SJSA1 (cell line): ENCODE data around the gene PDGFRA. TPM values are rescaled to one million over a fixed set of nuclear protein-coding genes. Genes with fewer than 3 reads are reported as not detected.

ENCODE experiments used
- DNase-seq, 2 experiments: peaks; one replicate each; pipeline ENCODE4 v3.0.0-alpha.2; 2015 to 2020; ENCODE audit warnings: low spot score in 2 of 2, low read depth in 1 of 2
- H3K27ac ChIP-seq: fragments of 250-450 bp; sonication (Bioruptor Pico); 2 replicates; pipeline ENCODE4 v1.5.1; 2020; ENCODE audit warnings: mild to moderate bottlenecking, moderate library complexity
- H3K27me3 ChIP-seq: fragments of 250-450 bp; sonication (Bioruptor Pico); replicated peaks from 2 replicates; pipeline ENCODE4 v1.5.1; 2020; ENCODE audit warnings: mild to moderate bottlenecking, moderate library complexity
- H3K36me3 ChIP-seq: fragments of 250-450 bp; sonication (Bioruptor Pico); 2 replicates; pipeline ENCODE4 v1.5.1; 2020; ENCODE audit warnings: mild to moderate bottlenecking
- H3K4me1 ChIP-seq: fragments of 250-450 bp; sonication (Bioruptor Pico); replicated peaks from 2 replicates; pipeline ENCODE4 v1.6.1; 2021; ENCODE audit warnings: mild to moderate bottlenecking
- H3K4me3 ChIP-seq: fragments of 250-450 bp; sonication (Bioruptor Pico); 2 replicates; pipeline ENCODE4 v1.5.1; 2020; ENCODE audit warnings: mild to moderate bottlenecking
- H3K9me3 ChIP-seq: fragments of 250-450 bp; sonication (Bioruptor Pico); replicated peaks from 2 replicates; pipeline ENCODE4 v1.5.1; 2020; ENCODE audit warnings: mild to moderate bottlenecking
- total RNA-seq: library from RNA; depleted of rRNA; stranded (reverse); fragments of >200 nt; shearing (Covaris generic); gene quantifications from 2 replicates; pipeline ENCODE4 v1.2.3, GENCODE V29; 2014; rRNA removed

Gene PDGFRA
- total RNA-seq = 18.0 and 26.2 TPM in 2 replicates

DNA sequence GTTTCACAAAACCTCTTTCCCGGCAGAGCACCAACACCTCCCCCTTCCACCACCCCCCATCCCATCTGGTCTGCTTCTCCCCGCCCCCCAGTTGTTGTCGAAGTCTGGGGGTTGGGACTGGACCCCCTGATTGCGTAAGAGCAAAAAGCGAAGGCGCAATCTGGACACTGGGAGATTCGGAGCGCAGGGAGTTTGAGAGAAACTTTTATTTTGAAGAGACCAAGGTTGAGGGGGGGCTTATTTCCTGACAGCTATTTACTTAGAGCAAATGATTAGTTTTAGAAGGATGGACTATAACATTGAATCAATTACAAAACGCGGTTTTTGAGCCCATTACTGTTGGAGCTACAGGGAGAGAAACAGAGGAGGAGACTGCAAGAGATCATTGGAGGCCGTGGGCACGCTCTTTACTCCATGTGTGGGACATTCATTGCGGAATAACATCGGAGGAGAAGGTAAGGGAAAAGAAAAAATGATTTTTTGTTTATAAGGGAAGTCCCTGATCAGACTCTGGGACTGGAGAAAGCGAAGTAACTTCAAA lies at the start of gene PDGFRA:
PDGFRA (plus strand) TSS at position 333 of the 541 bp plus-strand sequence. CDS start 29,476 bp downstream, outside the sequence.
- H3K27ac ChIP-seq = peak within 1 kb of the TSS; percentile 50
- no peaks in the 10 kb centered on the region; the same call in 1 of the 2 replicates for H3K9me3 ChIP-seq
- H3K36me3 ChIP-seq = peaks cover 6% of the 10 kb centered on the region; the same call in 1 of the 2 replicates
- H3K4me1 ChIP-seq = peaks cover 43% of the 10 kb centered on the region
- DNase-seq = peak; percentile 73 to 75
- no peaks in the 10 kb centered on the region for H3K27me3 ChIP-seq
- H3K4me3 ChIP-seq = peak within 1 kb of the TSS; percentile 45

DNA sequence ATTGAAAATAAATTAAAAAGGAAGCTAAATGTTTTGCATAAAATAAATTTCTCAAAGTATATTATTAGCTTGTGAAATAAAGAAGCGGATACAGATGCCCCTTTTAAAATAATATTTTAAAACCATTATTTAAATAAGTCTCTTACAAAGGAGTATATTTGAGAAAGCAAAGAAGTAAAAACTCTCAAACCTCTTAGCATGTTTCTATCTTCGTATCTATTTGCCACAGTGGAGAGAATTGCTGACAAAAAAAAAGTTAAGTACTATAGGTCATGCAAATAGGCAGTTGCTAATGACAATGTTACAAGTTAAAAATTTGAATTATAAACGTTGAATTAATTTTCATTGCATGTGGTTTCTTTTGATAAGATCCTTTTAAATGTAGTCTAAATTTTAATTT lies 44.5 kb upstream of the PDGFRA start:
- Histone ChIP-seq H3K9me3 (no peaks in the 10 kb centered on the region), H3K27me3 (no peaks in the 10 kb centered on the region), H3K27ac (no peak overlapping the region), H3K4me1 (no peaks in the 10 kb centered on the region), H3K36me3 (no peaks in the 10 kb centered on the region), H3K4me3 (no peak overlapping the region)
- no peak for DNase-seq

DNA sequence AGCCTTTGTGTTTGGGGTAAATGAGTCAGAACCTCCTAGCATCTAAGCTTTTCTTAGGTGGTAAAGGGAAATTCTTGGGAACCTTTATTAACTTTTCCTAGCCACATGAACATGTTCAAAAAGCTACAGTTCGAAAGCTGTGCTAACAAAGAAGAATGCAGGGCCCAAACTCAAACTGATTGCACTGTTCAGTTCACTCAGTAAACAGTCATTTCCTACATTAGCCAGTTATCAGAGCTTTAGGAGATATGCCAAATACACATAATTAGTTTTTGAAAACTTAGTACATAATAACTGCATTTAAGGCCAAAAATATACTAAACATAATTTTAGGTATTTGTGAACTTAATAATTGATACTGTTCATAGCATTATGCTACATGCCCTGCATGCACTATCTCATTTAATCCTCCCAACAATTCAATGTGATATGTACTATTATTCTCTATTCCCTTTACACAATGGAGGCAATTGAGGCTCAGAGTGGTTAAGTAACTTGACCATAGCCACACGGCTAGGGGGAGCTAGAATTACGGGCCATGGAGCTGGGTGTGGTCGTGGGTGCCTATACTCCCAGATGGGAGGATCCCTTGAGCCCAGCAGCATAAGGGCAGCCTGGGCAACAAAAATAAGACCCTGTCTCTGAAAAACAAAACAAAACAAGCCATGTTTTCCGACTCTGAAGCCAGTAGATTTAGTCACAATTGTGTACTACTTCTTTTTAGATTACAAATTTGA lies 43.9 kb upstream of the PDGFRA start:
- Histone ChIP-seq H3K4me3 (no peak overlapping the region), H3K36me3 (no peaks in the 10 kb centered on the region), H3K9me3 (no peaks in the 10 kb centered on the region), H3K4me1 (no peaks in the 10 kb centered on the region), H3K27ac (no peak overlapping the region), H3K27me3 (no peaks in the 10 kb centered on the region)
- DNase-seq = no peak

DNA sequence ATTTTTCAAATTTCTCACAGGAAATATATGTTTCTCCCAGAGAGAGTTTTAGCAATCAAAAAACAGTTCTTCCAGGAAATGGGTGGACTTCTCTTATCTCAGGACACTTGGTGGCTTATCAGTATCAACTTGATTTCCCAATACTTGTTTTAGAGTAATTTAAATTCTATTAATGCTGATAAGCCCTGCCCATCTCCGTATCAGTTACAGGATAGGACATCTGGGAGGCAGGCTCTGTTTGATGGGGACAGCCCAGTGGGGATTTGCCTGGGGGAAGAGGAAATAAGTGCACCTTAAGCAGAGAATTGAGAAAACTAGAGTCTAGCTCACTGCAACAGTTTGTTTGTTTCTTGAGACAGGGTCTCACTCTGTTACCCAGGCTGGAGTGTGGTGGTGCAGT lies 43.2 kb upstream of the PDGFRA start:
- DNase-seq = no peak
- no peaks in the 10 kb centered on the region for H3K27me3 ChIP-seq
- H3K27ac ChIP-seq = no peak overlapping the region
- H3K4me1 ChIP-seq = no peaks in the 10 kb centered on the region
- no peaks in the 10 kb centered on the region for H3K36me3 ChIP-seq
- H3K4me3 ChIP-seq = no peak overlapping the region
- H3K9me3 ChIP-seq = no peaks in the 10 kb centered on the region

DNA sequence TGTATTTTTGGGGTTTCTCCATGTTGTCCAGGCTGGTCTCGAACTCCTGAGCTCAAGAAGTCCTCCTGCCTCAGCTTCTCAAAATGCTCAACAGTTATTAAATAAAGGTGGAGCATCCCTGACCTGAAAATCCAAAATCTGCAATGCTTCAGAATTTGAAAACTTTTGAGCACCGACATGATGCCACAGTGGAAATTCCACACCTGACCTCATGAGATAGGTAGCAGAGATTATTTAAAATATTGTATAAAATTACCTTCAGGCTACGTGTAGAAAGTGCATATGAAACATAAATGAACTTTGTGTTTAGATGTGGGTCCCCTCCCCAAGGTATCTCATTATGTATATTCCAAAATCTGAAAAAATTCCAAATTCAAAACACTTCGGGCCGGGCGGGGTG lies 42.7 kb upstream of the PDGFRA start:
- Histone ChIP-seq H3K9me3 (no peaks in the 10 kb centered on the region), H3K27ac (no peak overlapping the region), H3K36me3 (no peaks in the 10 kb centered on the region), H3K4me1 (no peaks in the 10 kb centered on the region), H3K4me3 (no peak overlapping the region), H3K27me3 (no peaks in the 10 kb centered on the region)
- DNase-seq = no peak

DNA sequence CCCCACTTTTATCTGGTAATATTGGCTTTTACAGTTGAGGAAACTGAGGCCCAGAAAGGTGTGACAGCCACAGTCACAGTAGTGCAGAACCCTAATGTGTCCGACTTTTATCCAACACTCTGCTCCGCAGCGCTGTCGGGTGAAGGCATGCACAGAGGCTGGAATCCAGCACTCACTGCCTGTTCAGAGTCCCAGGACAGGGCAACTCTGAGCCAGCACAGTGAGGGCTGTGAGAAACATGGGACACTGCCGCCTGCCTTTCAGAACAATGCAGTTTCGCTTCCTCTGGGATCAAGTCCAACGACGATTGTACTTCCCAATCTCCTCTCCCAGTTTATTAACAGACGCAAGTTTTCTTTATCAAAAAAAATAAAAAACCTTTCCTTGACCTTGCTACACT lies 41.9 kb upstream of the PDGFRA start:
- Histone ChIP-seq H3K9me3 (no peaks in the 10 kb centered on the region), H3K27me3 (no peaks in the 10 kb centered on the region), H3K27ac (no peak overlapping the region), H3K4me1 (no peaks in the 10 kb centered on the region), H3K36me3 (no peaks in the 10 kb centered on the region), H3K4me3 (no peak overlapping the region)
- DNase-seq = no peak

DNA sequence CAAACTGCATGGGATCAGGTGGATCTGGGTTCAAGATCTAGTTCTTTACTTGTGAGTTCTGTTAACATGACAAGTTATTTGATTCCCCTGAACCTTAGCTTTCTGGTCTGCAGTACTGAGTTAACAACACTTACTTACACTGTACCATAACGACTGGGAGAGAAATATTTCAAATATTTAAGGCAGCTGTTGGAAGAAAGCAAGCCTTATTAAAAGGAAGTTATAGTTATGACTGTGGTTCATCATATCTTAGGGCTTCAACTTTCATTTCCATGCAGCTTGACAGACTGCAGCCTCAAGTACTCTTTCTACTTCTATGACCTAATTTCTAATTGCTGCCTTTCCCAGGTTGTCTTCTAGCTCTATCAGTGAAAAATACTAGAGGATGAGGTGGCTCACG lies 40.0 kb upstream of the PDGFRA start:
- H3K4me3 ChIP-seq = no peak overlapping the region
- no peaks in the 10 kb centered on the region for H3K9me3 ChIP-seq
- no peaks in the 10 kb centered on the region for H3K27me3 ChIP-seq
- no peaks in the 10 kb centered on the region for H3K4me1 ChIP-seq
- no peak overlapping the region for H3K27ac ChIP-seq
- DNase-seq = no peak
- H3K36me3 ChIP-seq = no peaks in the 10 kb centered on the region

DNA sequence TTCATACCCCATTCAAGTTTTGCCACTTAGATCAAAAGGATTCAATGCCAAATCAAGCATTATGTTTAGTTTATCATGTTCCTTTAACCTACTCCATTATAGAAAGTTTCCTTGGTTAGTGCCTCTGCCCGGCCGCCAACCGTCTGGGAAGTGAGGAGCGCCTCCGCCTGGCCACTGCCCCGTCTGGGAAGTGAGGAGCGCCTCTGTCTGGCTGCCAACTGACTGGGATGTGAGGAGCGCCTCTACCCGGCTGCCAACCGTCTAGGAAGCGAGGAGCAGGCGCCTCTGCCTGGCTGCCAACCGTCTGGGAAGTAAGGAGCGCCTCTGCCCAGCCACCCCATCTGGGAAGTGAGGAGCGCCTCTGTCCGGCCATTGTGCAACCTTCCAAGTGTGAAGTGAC lies 36.3 kb upstream of the PDGFRA start:
- Histone ChIP-seq H3K36me3 (no peaks in the 10 kb centered on the region), H3K9me3 (no peaks in the 10 kb centered on the region), H3K27me3 (no peaks in the 10 kb centered on the region), H3K4me1 (peaks cover 14% of the 10 kb centered on the region), H3K27ac (no peak overlapping the region), H3K4me3 (no peak overlapping the region)
- no peak for DNase-seq

DNA sequence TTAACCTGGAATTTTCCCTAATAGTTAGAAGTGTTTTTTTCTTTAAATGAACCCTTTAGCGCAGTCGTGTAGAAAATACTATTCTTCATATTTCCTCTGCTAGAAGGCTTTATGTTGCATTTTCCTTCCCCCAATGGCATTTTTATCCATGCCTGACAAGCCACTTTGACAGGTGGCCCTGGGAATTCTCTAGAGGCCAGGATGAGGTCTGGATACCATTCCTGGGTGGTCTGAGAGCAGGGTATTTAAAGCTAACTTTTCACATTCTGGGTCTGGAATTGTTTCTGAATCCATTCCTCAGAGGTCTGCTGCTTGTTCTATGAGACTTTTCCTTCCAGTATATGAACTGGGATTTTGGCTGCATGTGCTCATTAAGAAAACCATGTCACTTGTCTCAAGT lies 31.2 kb upstream of the PDGFRA start:
- peak in 1 of 2 experiments; percentile 63 for DNase-seq
- peak overlapping the region; percentile 71 for H3K27ac ChIP-seq
- no peaks in the 10 kb centered on the region for H3K27me3 ChIP-seq
- no peak overlapping the region for H3K4me3 ChIP-seq
- no peaks in the 10 kb centered on the region for H3K9me3 ChIP-seq
- peaks cover 24% of the 10 kb centered on the region for H3K4me1 ChIP-seq
- H3K36me3 ChIP-seq = no peaks in the 10 kb centered on the region

DNA sequence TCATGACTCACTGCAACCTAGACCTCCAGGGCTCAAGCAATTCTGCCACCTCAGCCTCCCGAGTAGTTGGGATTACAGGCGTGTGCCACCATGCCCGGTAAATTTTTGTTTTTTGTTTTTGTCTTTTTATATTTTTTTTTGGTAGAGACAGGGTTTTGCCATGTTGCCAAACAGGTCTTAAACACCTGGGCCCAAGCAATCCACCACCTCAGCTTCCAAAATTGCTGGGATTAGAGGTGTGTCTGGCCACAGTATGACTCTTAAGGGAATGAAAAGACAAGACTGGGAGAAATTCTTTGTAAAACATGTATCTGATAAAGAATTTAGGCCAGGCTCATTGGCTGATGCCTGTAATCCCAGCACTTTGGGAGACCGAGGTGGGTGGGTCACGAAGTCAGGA lies 29.2 kb upstream of the PDGFRA start:
- no peaks in the 10 kb centered on the region for H3K27me3 ChIP-seq
- H3K9me3 ChIP-seq = no peaks in the 10 kb centered on the region
- no peaks in the 10 kb centered on the region for H3K36me3 ChIP-seq
- H3K4me3 ChIP-seq = no peak overlapping the region
- H3K27ac ChIP-seq = no peak overlapping the region
- H3K4me1 ChIP-seq = peaks cover 24% of the 10 kb centered on the region
- DNase-seq = no peak

DNA sequence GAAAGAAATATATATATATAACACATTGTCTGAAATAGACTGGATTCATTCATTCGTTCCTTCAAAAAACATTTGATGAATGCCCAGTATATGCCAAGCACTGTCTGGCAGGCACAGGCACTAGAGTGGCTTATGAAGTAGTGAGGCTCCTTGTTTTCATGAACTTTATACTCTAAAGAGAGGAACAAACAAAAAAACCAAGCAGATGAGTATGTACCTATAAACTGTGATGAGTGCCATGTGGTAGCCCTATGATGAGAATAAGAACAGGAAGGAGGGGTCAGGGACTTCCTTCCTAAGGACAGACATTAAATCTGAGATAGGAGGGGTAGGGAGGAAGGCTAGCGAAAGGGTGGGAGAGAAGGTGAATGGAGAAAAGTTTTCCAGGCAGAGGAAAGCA lies 19.5 kb upstream of the PDGFRA start:
- Histone ChIP-seq H3K27me3 (no peaks in the 10 kb centered on the region), H3K9me3 (no peaks in the 10 kb centered on the region), H3K27ac (no peak overlapping the region), H3K4me1 (0 out of 2 replicates have a peak, but pooled peaks cover 6% of the 10 kb centered on the region), H3K36me3 (no peaks in the 10 kb centered on the region), H3K4me3 (no peak overlapping the region)
- no peak for DNase-seq

DNA sequence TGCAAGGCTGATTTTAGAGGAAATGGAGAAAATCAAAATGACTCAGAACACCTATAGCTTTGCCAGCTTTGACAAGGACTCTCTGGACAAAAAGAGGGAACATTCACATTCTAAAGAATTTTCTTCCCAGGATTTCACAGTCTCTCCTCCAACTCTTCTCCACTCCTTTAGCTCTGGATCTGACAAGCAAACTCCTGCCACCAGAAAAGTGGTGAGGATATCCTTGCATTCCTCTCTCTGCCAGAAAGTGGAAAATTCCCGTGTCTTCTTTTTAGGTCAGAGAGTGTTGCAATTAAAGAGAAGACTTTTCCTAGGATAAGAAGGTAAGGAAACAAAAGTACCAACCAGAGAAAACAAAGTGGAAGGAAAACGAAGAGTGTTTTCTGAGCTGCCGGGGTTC lies 16.1 kb upstream of the PDGFRA start:
- no peak for DNase-seq
- Histone ChIP-seq H3K4me1 (peaks cover 14% of the 10 kb centered on the region), H3K9me3 (no peaks in the 10 kb centered on the region), H3K27ac (no peak overlapping the region), H3K36me3 (no peaks in the 10 kb centered on the region), H3K27me3 (no peaks in the 10 kb centered on the region), H3K4me3 (no peak overlapping the region)

DNA sequence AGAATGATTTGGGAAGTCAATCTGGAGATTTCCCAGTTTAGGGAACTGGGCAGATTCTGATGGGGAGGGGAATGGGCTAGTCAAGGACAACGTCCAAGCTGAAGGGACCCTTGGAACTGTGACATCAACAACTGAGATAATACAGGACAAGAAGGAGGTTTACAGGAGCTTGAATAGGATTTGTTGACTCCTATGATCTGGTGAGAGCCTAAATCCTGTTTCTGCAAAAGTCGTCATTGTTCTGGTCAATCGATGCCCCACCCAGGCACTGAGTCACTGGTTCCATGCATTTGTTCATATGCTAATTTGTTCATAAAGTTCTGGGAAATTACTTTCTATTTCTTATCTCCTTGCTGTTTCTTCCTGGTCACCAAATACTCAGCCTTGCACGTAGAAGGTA lies 15.3 kb upstream of the PDGFRA start:
- no peak for DNase-seq

DNA sequence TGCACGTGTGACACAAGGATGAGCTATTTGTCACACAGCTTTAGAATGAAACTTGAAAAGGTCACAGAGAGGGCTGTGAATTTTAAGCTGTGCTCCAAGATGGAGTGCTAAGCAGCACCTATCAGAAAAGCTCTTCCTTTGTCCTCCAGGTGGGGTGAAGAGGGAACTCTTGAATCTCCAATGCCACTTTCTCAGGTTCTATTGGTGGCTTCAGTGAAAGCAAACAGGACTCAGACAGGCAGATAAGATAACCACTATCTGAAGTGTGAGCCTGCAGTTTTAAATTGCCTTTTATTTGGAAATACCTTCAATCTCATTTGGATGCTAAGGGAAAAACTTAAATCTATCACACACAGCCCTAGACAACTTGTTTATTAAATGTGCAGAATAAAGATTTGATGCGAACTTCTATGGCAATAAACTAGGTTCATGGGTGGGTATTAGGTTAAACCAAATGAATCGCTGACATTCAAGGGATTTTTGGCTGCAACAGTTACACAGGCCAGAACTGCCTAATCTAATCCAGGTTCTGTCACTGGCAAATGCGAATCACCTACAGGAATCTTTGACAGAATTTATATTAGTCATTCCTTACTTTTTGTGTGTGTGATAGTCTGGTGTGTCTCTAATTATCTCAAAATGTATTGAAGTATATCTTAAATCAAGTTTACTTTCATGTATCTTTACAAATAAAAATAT lies 13.6 kb upstream of the PDGFRA start:
- H3K4me3 ChIP-seq = no peak overlapping the region
- no peaks in the 10 kb centered on the region for H3K27me3 ChIP-seq
- H3K9me3 ChIP-seq = no peaks in the 10 kb centered on the region
- H3K4me1 ChIP-seq = peaks cover 33% of the 10 kb centered on the region
- no peaks in the 10 kb centered on the region for H3K36me3 ChIP-seq
- H3K27ac ChIP-seq = no peak overlapping the region
- no peak for DNase-seq

More for the DNA sequence above, 15.3 kb upstream of the PDGFRA start:
- H3K4me1 ChIP-seq = peaks cover 21% of the 10 kb centered on the region
- no peaks in the 10 kb centered on the region for H3K36me3 ChIP-seq
- H3K4me3 ChIP-seq = no peak overlapping the region
- H3K27ac ChIP-seq = no peak overlapping the region
- no peaks in the 10 kb centered on the region for H3K27me3 ChIP-seq
- H3K9me3 ChIP-seq = no peaks in the 10 kb centered on the region
